Right lobe of liver (tissue), 6 donors: Measurements from ENCODE around the gene ATE1. TPM values are rescaled to one million over a fixed set of nuclear protein-coding genes. Genes with fewer than 3 reads are reported as not detected.

Source experiments
- ATAC-seq, 4 donors: fragments of 200-7000 bp; cut with Tn5 transposase; one replicate each; pipeline ENCODE4 v1.9.1; 2020; ENCODE audit warnings: mild to moderate bottlenecking in 4 of 4, moderate library complexity in 4 of 4
- DNase-seq, 3 donors: peaks; one replicate each; pipeline ENCODE4 v3.0.0-alpha.2; 2020
- H3K27ac ChIP-seq, 3 donors: fragments of 200-600 bp; one replicate each; pipeline ENCODE4 v1.8.0; 2022
- H3K27me3 ChIP-seq, 2 donors: fragments of 200-600 bp; one replicate each; pipeline ENCODE4 v1.8.0; 2022
- H3K36me3 ChIP-seq, 4 donors: fragments of 200-600 bp; sonication (generic) in 1 of 4; one replicate each; pipeline versions ENCODE4 v1.5.1 to v1.8.0; 2017 to 2022; ENCODE audit warnings: control low read depth in 1 of 4
- H3K4me1 ChIP-seq, 4 donors: fragments of 200-600 bp; sonication (generic) in 1 of 4; one replicate each; pipeline versions ENCODE4 v1.5.1 to v1.8.0; 2017 to 2022; ENCODE audit warnings: control low read depth in 1 of 4
- H3K4me3 ChIP-seq, 3 donors: fragments of 200-600 bp; one replicate each; pipeline ENCODE4 v1.8.0; 2022
- H3K9me3 ChIP-seq, 4 donors: fragments of 200-600 bp; sonication (generic) in 1 of 4; one replicate each; pipeline versions ENCODE4 v1.5.1 to v1.8.0; 2017 to 2022; ENCODE audit warnings: control low read depth in 1 of 4
- POLR2A ChIP-seq: fragments of 450-650 bp; IDR thresholded peaks from one replicate; pipeline ENCODE4 v1.6.1; 2017; ENCODE audit warnings: antibody characterized with exemption, mild to moderate bottlenecking
- WGBS: methylation state at CpG from one replicate; pipeline ENCODE4 v1.1.6; 2018; ENCODE audit warnings: low coverage, low lambda C conversion rate; ENCODE audit not compliant: insufficient coverage; ENCODE audit errors: missing lambda C conversion rate; 5-methylcytosine and 5-hydroxymethylcytosine counted together
- intact Hi-C, 2 donors: fragments of 100-400 bp; cut with DNase I; formaldehyde crosslinking; loops; one replicate each; pipeline versions ENCODE4 v1.11.2 to v1.14.1; 2022
- total RNA-seq, 6 experiments: library from RNA; depleted of rRNA in 2 of 6; stranded (reverse); fragments of >200 nt in 2 of 6; fragmentation: NEBNext Ultra II Directional in 3 of 6; extraction: Animal tissue kit (Norgen Biotek cat#: 25700) in 3 of 6; gene quantifications; one replicate each; pipeline versions ENCODE4 v1.1.0 to v1.2.4, GENCODE V29; 2016 to 2023
- TF ChIP-seq, protein P1 (sequence below), 4 donors: fragments of 200-600 bp in 3 of 4; fragments of 450-650 bp in 1 of 4; IDR thresholded peaks; one replicate each; pipeline versions ENCODE4 v1.5.1 to v1.8.0; 2016 to 2022; ENCODE audit warnings: antibody characterized with exemption in 4 of 4, mild to moderate bottlenecking in 2 of 4
- donor health status: DM: no; HTN: yes; CAD: no.
- donor health status: DM: no; HTN: no; CAD: no.
- donor health status: DM: no; HTN: no; CAD: no.
- donor health status: DM: no; HTN: yes; CAD: no.
- donor health status: DM: no; HTN: yes; CAD: no.

The ATE1 gene
- total RNA-seq, 6 experiments from 2014 or later = 17.7 to 21.6 (median 19.9) TPM

- no peak for ATAC-seq
- no peak for TF ChIP-seq POLR2A
- TF ChIP-seq, protein P1, sequence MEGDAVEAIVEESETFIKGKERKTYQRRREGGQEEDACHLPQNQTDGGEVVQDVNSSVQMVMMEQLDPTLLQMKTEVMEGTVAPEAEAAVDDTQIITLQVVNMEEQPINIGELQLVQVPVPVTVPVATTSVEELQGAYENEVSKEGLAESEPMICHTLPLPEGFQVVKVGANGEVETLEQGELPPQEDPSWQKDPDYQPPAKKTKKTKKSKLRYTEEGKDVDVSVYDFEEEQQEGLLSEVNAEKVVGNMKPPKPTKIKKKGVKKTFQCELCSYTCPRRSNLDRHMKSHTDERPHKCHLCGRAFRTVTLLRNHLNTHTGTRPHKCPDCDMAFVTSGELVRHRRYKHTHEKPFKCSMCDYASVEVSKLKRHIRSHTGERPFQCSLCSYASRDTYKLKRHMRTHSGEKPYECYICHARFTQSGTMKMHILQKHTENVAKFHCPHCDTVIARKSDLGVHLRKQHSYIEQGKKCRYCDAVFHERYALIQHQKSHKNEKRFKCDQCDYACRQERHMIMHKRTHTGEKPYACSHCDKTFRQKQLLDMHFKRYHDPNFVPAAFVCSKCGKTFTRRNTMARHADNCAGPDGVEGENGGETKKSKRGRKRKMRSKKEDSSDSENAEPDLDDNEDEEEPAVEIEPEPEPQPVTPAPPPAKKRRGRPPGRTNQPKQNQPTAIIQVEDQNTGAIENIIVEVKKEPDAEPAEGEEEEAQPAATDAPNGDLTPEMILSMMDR (IDR thresholded peaks at IDR 0.05) = no peak
- intact Hi-C loops = no loop called here
- H3K27me3 ChIP-seq = no peaks in the 10 kb centered on the region
- 0% methylated on average over 1 of the region's 1 CpG for WGBS
- DNase-seq = no peak
- no peaks in the 10 kb centered on the region for H3K9me3 ChIP-seq
- no peaks in the 10 kb centered on the region for H3K4me1 ChIP-seq
- no peak overlapping the region for H3K27ac ChIP-seq
- no peak overlapping the region for H3K4me3 ChIP-seq
- peaks cover 0 to 13% (median 0%) of the 10 kb centered on the region in 4 donors for H3K36me3 ChIP-seq
These were observed 186.5 kb downstream of the ATE1 start for GRCh38 chr10:121741248-121741792.

- Histone ChIP-seq H3K27me3 (no peaks in the 10 kb centered on the region), H3K9me3 (no peaks in the 10 kb centered on the region), H3K4me1 (no peaks in the 10 kb centered on the region), H3K4me3 (no peak overlapping the region), H3K27ac (no peak overlapping the region), H3K36me3 (peaks cover 0 to 13% (median 0%) of the 10 kb centered on the region in 4 donors)
- no peak for DNase-seq
- 83% methylated on average over 2 of the region's 2 CpGs for WGBS
- TF ChIP-seq, protein P1 (IDR thresholded peaks at IDR 0.05) = no peak
- no peak for TF ChIP-seq POLR2A
- intact Hi-C loops = no loop called here
- no peak for ATAC-seq
These were observed 187.8 kb downstream of the ATE1 start for GRCh38 chr10:121740069-121740468.

- H3K27ac ChIP-seq = no peak overlapping the region
- DNase-seq (no peak), ATAC-seq (no peak)
- no peaks in the 10 kb centered on the region for H3K27me3 ChIP-seq
- no peaks in the 10 kb centered on the region for H3K4me1 ChIP-seq
- WGBS = 86% methylated on average over 4 of the region's 4 CpGs
- no peak for TF ChIP-seq POLR2A
- TF ChIP-seq, protein P1 (IDR thresholded peaks at IDR 0.05) = no peak
- H3K9me3 ChIP-seq = no peaks in the 10 kb centered on the region
- intact Hi-C loops = loop anchor here (5.0 to 10.0 kb wide), 2 partner anchors 794 to 797 kb away; no protein-coding TSS in a partner anchor
- peaks cover 0 to 13% (median 0%) of the 10 kb centered on the region in 4 donors for H3K36me3 ChIP-seq
- no peak overlapping the region for H3K4me3 ChIP-seq
These were observed 188.7 kb downstream of the ATE1 start for GRCh38 chr10:121739114-121739513.

GRCh38 chr10:121736315-121737130 lies 191.3 kb downstream of the ATE1 start:
- TF ChIP-seq, protein P1 (IDR thresholded peaks at IDR 0.05) = no peak
- no peak for TF ChIP-seq POLR2A
- no peak overlapping the region for H3K27ac ChIP-seq
- no peak overlapping the region for H3K4me3 ChIP-seq
- no peaks in the 10 kb centered on the region for H3K9me3 ChIP-seq
- no peaks in the 10 kb centered on the region for H3K4me1 ChIP-seq
- peaks cover 0 to 5% (median 0%) of the 10 kb centered on the region in 4 donors for H3K36me3 ChIP-seq
- WGBS = 51% methylated on average over 12 of the region's 13 CpGs
- ATAC-seq (peak in 2 of 4 donors; percentile 24 to 39), DNase-seq (no peak)
- intact Hi-C loops = loop anchor here (5.0 to 10.0 kb wide), 2 partner anchors 792 to 794 kb away; no protein-coding TSS in a partner anchor
- no peaks in the 10 kb centered on the region for H3K27me3 ChIP-seq
